Stimulated activated CD8-positive, alpha-beta memory T cell treated with anti-CD3 and anti-CD28 coated beads, Interleukin-15, amount 100 ng/mL, for 48 hours (primary cell): ENCODE data around the gene SPINT3.

Source experiments
- DNase-seq, 2 donors: peaks; one replicate each; pipeline ENCODE4 v3.0.0-alpha.2; 2020; ENCODE audit warnings: low read depth in 2 of 2

Gene SPINT3

GRCh38 chr20:45515147-45515913, at the start of gene SPINT3:
Gene SPINT3 (minus strand): TSS chr20:45515622. CDS start chr20:45515608, 14 bp downstream.
- no peak for DNase-seq

- DNase-seq, result no peak
Observed at GRCh38 chr20:45564760-45565276, 49.4 kb upstream of the SPINT3 start.

- no peak for DNase-seq
Observed at GRCh38 chr20:45555198-45555597, 39.8 kb upstream of the SPINT3 start.

- no peak for DNase-seq
Observed at GRCh38 chr20:45552456-45552855, 37.0 kb upstream of the SPINT3 start.

- no peak for DNase-seq
Observed at GRCh38 chr20:45550765-45551164, 35.3 kb upstream of the SPINT3 start.

- no peak for DNase-seq
Observed at GRCh38 chr20:45548410-45548809, 33.0 kb upstream of the SPINT3 start.

- DNase-seq, result no peak
Observed at GRCh38 chr20:45547206-45547770, 31.9 kb upstream of the SPINT3 start, which contains the start of gene EPPIN. Gene EPPIN (minus strand): TSS chr20:45547401. CDS start chr20:45547357, 44 bp downstream.

GRCh38 chr20:45545754-45546453, 30.5 kb upstream of the SPINT3 start:
- DNase-seq, result no peak

- no peak for DNase-seq
Observed at GRCh38 chr20:45545351-45545750, 29.9 kb upstream of the SPINT3 start.

- DNase-seq, result no peak
Observed at GRCh38 chr20:45539382-45539781, 24.0 kb upstream of the SPINT3 start, which contains the start of gene WFDC6. Gene WFDC6 (minus strand): TSS chr20:45539482. CDS start chr20:45539407, 75 bp downstream.

GRCh38 chr20:45538209-45538799, 22.9 kb upstream of the SPINT3 start:
- DNase-seq, result no peak

GRCh38 chr20:45527294-45527693, 11.9 kb upstream of the SPINT3 start:
- no peak for DNase-seq

GRCh38 chr20:45523821-45524220, 8.4 kb upstream of the SPINT3 start:
- DNase-seq, result no peak

GRCh38 chr20:45518282-45518681, 2.9 kb upstream of the SPINT3 start:
- no peak for DNase-seq

- no peak for DNase-seq
Observed at GRCh38 chr20:45510242-45510862, 5.1 kb downstream of the SPINT3 start.

GRCh38 chr20:45509091-45509490, 6.3 kb downstream of the SPINT3 start:
- no peak for DNase-seq

GRCh38 chr20:45508068-45508886, 7.1 kb downstream of the SPINT3 start:
- no peak for DNase-seq

GRCh38 chr20:45507011-45507820, 8.2 kb downstream of the SPINT3 start:
- DNase-seq, result no peak

GRCh38 chr20:45506398-45506797, 9.0 kb downstream of the SPINT3 start:
- no peak for DNase-seq

GRCh38 chr20:45503403-45503802, 12.0 kb downstream of the SPINT3 start:
- no peak for DNase-seq
